SK-N-SH (cell line): ENCODE data around the gene SLC35F4.

Experiments
- EP300 ChIP-seq, 2 experiments: IDR thresholded peaks; 2 replicates each; pipeline versions ENCODE4 v1.4.0 to v1.6.1; 2012; ENCODE audit warnings: borderline replicate concordance in 1 of 2, low read depth in 1 of 2, low read length in 1 of 2
- EZH2phosphoT487 ChIP-seq: fragments of 200-600 bp; sonication (generic); IDR thresholded peaks from 2 replicates; pipeline ENCODE4 v1.6.1; 2017; ENCODE audit warnings: low read depth, mixed run types, mild to moderate bottlenecking, antibody characterized with exemption, moderate library complexity, borderline replicate concordance
- JUND ChIP-seq: IDR thresholded peaks from 2 replicates; pipeline ENCODE4 v1.4.0; 2012
- MXI1 ChIP-seq: IDR thresholded peaks from 2 replicates; pipeline ENCODE4 v1.6.1; 2012; ENCODE audit warnings: mild to moderate bottlenecking, low read depth, low read length, improper control_type of control experiment
- PBX3 ChIP-seq: IDR thresholded peaks from 2 replicates; pipeline ENCODE4; 2012
- YY1 ChIP-seq: IDR thresholded peaks from 2 replicates; pipeline ENCODE4 v1.4.0; 2012; ENCODE audit warnings: low read depth, mild to moderate bottlenecking
- TF ChIP-seq, protein P1 (sequence below): fragments of 200-600 bp; sonication (generic); IDR thresholded peaks from 2 replicates; pipeline ENCODE4 v1.6.1; 2017; ENCODE audit warnings: antibody characterized with exemption, mild to moderate bottlenecking, moderate library complexity
- TF ChIP-seq, protein P2 (sequence below): fragments of 150-350 bp; IDR thresholded peaks from 2 replicates; pipeline ENCODE4 v1.6.1; 2017; ENCODE audit warnings: antibody characterized with exemption, low read length, low read depth, borderline replicate concordance
- TF ChIP-seq, protein P3 (sequence below): IDR thresholded peaks from 2 replicates; pipeline ENCODE4 v1.4.0; 2012; ENCODE audit warnings: low read depth, borderline replicate concordance

GRCh38 chr14:57754527-57754926 is 111.4 kb downstream of the SLC35F4 start:
- TF ChIP-seq EZH2phosphoT487 (no peak), MXI1 (no peak), YY1 (no peak), JUND (no peak), EP300 (IDR thresholded peaks at IDR 0.05; ENCODE audit: borderline replicate concordance in 1 of 2, low read depth in 1 of 2, low read length in 1 of 2) (no peak), PBX3 (no peak)
- TF ChIP-seq, protein P1, sequence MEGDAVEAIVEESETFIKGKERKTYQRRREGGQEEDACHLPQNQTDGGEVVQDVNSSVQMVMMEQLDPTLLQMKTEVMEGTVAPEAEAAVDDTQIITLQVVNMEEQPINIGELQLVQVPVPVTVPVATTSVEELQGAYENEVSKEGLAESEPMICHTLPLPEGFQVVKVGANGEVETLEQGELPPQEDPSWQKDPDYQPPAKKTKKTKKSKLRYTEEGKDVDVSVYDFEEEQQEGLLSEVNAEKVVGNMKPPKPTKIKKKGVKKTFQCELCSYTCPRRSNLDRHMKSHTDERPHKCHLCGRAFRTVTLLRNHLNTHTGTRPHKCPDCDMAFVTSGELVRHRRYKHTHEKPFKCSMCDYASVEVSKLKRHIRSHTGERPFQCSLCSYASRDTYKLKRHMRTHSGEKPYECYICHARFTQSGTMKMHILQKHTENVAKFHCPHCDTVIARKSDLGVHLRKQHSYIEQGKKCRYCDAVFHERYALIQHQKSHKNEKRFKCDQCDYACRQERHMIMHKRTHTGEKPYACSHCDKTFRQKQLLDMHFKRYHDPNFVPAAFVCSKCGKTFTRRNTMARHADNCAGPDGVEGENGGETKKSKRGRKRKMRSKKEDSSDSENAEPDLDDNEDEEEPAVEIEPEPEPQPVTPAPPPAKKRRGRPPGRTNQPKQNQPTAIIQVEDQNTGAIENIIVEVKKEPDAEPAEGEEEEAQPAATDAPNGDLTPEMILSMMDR = no peak
- TF ChIP-seq, protein P2, sequence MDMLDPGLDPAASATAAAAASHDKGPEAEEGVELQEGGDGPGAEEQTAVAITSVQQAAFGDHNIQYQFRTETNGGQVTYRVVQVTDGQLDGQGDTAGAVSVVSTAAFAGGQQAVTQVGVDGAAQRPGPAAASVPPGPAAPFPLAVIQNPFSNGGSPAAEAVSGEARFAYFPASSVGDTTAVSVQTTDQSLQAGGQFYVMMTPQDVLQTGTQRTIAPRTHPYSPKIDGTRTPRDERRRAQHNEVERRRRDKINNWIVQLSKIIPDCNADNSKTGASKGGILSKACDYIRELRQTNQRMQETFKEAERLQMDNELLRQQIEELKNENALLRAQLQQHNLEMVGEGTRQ = no peak
- TF ChIP-seq, protein P3, sequence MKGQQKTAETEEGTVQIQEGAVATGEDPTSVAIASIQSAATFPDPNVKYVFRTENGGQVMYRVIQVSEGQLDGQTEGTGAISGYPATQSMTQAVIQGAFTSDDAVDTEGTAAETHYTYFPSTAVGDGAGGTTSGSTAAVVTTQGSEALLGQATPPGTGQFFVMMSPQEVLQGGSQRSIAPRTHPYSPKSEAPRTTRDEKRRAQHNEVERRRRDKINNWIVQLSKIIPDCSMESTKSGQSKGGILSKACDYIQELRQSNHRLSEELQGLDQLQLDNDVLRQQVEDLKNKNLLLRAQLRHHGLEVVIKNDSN = no peak
